Measurements from ENCODE around the gene RABL6.
"Not testable (repeated sequence)": the region's sequence is repeated elsewhere in the genome, so short reads cannot be mapped to it uniquely, and the experiment has no call there.

Gene RABL6

GRCh38 chr9:136837146-136837855, 29.6 kb downstream of the RABL6 start:
- peak in 1 of 5 donors; percentile 11 for DNase-seq

DNA sequence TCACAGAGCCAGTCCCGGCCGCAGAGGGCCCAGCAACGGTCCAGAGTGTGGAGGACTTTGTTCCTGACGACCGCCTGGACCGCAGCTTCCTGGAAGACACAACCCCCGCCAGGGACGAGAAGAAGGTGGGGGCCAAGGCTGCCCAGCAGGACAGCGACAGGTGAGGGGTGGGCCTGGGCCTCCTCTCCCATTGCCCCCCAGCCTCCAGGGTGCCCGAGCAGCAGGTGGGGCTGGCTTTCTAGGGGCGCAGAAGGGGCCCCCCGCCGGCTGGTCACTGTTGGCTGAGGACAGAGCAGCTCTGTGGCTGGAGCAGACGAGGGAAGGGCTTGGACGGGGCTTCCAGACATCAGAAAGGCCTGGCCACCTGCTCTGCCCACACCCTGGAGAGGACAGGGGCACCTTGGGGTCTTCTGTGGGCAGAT, 30.1 kb downstream of the RABL6 start:
- not testable (repeated sequence) for DNase-seq

DNA sequence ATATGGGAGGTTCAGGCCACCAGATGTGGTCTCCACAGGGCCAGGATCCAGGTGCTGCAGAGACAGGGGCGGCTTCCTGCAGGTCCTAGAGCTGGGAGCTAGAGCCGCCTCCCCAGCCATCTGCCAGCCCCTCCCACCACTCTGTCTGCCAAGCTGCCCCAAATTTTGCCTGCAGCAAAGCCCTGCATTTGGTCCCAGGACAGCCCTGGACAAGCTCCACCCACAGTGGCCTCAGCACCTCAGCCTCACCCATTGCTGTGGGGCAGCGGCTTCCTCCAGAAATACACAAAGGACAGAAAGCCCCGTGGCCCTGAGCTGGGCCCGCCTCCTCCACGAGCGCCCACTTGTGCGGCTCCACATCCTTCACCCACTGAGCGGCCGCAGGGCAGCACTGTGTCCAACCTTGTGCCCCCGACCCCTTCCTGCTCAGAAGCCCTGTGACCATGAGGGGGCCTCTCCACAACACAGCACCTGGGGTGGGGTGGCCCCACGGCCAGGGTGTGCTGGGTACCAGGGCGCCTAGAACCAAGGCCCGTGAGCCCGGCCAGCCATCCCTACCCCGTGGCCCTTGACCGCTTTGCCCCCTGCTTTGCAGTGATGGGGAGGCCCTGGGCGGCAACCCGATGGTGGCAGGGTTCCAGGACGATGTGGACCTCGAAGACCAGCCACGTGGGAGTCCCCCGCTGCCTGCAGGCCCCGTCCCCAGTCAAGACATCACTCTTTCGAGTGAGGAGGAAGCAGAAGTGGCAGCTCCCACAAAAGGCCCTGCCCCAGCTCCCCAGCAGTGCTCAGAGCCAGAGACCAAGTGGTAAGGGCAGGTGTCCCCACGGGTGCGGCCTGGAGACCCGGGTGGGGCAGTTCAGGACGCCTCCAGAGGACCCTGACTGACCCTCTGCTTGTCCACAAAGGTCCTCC, 30.8 kb downstream of the RABL6 start:
- no peak for DNase-seq

DNA sequence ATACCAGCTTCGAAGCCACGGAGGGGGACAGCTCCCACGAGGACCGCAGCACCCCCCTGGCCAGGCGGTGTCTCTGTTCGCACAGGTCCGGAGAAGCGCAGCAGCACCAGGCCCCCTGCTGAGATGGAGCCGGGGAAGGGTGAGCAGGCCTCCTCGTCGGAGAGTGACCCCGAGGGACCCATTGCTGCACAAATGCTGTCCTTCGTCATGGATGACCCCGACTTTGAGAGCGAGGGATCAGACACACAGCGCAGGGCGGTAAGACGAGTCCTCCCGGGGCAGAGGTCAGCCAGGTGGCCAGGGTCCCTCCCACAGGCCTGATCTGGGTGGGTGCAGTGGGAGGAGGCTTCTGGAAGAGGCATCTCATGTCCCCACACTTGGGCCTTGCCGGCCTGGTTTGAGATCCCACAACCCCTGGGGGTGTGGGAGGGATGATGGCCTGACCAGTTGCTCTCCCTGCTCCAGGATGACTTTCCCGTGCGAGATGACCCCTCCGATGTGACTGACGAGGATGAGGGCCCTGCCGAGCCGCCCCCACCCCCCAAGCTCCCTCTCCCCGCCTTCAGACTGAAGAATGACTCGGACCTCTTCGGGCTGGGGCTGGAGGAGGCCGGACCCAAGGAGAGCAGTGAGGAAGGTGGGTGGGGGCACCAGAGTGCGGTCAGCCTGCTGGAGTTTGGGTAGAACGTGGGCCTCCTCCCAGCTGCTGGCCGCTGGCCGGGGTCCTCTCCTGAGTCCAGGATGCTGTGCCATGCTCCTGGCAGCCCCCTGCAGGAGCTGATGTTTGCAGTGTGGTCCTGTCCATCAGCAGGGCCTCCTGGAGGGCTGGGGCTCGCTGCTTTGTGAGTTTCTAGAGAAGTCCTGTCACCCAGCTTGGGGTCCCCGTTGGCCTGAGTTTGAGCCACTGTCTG, 31.7 kb downstream of the RABL6 start:
- DNase-seq: no peak

GRCh38 chr9:136840140-136840876, 32.6 kb downstream of the RABL6 start:
- DNase-seq: no peak

- no peak for DNase-seq
Observed at GRCh38 chr9:136840877-136841645, 33.3 kb downstream of the RABL6 start.

DNA sequence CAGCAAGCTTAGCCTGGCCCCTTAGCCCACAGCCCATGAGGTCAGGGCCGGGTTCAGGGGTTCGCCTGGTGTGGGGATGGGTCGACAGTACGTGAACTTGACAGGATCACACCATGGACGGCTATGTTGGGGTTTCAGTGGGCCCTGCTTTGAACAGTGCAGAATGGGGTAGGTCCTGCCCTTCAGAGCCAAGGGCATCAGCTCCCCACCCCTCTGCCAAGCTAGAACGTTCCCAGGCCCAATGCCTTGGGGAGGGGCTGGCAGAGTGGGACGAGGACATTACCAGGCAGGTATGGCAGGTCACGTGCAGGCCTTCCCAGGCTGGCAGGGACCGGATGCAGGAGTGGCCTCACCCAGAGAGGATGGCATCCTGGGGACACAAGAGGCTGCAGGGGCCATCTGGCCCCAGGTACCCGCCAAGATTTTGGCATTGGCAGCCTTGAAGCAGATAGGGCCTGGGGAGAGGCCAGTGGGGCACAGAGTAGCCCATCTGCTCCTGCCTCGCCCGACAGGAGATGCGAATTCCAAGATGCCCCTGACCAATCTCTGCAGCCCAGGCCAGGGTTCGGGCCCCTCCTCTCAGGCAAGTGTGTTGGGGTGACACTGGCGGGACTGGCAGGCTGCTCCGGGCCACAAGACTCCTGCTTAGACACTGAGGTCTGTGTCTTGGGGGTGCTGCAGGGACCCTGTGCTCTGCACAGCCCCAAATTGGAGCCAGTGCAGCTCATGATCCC, 34.1 kb downstream of the RABL6 start:
- DNase-seq: not testable (repeated sequence)

GRCh38 chr9:136842380-136842948, 34.7 kb downstream of the RABL6 start, which contains the start of gene AJM1:
AJM1 (plus strand) TSS chr9:136842478; CDS start chr9:136844415, 1,937 bp downstream.
- DNase-seq: peak; percentile 54 to 83 (median 70)

- DNase-seq: not testable (repeated sequence)
Observed at GRCh38 chr9:136843159-136843800, 35.5 kb downstream of the RABL6 start.

GRCh38 chr9:136843801-136844740, 36.3 kb downstream of the RABL6 start:
- DNase-seq: peak in 3 of 5 donors; percentile 36 to 50 (median 39)

GRCh38 chr9:136844761-136845464, 37.2 kb downstream of the RABL6 start:
- no peak for DNase-seq

- no peak for DNase-seq
Observed at GRCh38 chr9:136845465-136846260, 37.9 kb downstream of the RABL6 start.

DNA sequence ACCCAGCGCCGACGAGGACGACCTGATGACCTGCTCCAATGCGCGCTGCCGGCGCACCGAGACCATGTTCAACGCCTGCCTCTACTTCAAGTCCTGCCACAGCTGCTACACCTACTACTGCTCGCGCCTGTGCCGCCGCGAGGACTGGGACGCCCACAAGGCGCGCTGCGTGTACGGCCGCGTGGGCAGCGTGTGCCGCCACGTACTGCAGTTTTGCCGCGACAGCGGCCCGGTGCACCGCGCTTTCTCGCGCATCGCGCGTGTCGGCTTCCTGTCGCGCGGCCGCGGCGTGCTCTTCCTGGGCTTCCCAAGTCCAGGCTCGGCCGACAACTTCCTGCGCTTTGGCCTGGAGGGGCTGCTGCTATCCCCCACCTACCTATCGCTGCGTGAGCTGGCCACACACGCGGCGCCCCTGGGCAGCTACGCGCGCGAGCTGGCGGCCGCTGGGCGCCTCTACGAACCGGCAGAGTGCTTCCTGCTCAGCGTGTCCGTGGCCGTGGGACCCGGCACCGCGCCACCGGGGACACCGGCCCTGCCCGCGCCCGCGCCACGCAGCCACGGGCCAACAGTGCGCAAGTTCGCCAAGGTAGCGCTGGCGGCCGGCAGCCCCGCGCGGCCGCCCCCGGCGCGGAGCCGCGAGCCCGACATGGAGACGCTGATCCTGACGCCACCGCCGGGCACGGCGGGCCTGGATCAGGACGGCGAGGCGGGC, 38.8 kb downstream of the RABL6 start:
- no peak for DNase-seq

- DNase-seq: peak in 1 of 5 donors; percentile 28
Observed at GRCh38 chr9:136847088-136847825, 39.5 kb downstream of the RABL6 start.

- DNase-seq: peak; percentile 40 to 86 (median 48)
Observed at GRCh38 chr9:136847826-136848392, 40.2 kb downstream of the RABL6 start.

All from T-helper 1 cell (primary cell).